Measurements from ENCODE around the gene WTIP. TPM values are rescaled to one million over a fixed set of nuclear protein-coding genes. Genes with fewer than 3 reads are reported as not detected.

The WTIP gene
- total RNA-seq (10 to 100 TPM in 4 of 9 donors, 1 to 10 TPM in 5; 1.2 to 15.1 (median 7.4) TPM), polyA plus RNA-seq (1 to 10 TPM; 2.2 to 3.5 (median 2.7) TPM)
- long read RNA-seq, donor 1, full-length matches to known transcripts, result 1 of 1 reads
- long read RNA-seq, donor 1, partial matches to known transcripts, result 0 of 1 reads
- long read RNA-seq, donor 1, other reads (novel, unspliced or antisense), result 0 of 1 reads
- long read RNA-seq, donor 2, full-length matches to known transcripts, result 1 of 1 reads
- long read RNA-seq, donor 2, partial matches to known transcripts, result 0 of 1 reads
- long read RNA-seq, donor 2, other reads (novel, unspliced or antisense), result 0 of 1 reads
- long read RNA-seq, donor 3, result 0 reads
- long read RNA-seq, donor 4, result 0 reads
- long read RNA-seq, donor 5, full-length matches to known transcripts, result 25 of 27 reads
- long read RNA-seq, donor 5, partial matches to known transcripts, result 0 of 27 reads
- long read RNA-seq, donor 5, other reads (novel, unspliced or antisense), result 2 of 27 reads
- long read RNA-seq, donor 6, result 0 reads
- long read RNA-seq, donor 7, full-length matches to known transcripts, result 2 of 2 reads
- long read RNA-seq, donor 7, partial matches to known transcripts, result 0 of 2 reads
- long read RNA-seq, donor 7, other reads (novel, unspliced or antisense), result 0 of 2 reads
- long read RNA-seq, donor 8, full-length matches to known transcripts, result 1 of 6 reads
- long read RNA-seq, donor 8, partial matches to known transcripts, result 5 of 6 reads
- long read RNA-seq, donor 8, other reads (novel, unspliced or antisense), result 0 of 6 reads
- long read RNA-seq, donor 9, result 0 reads
- long read RNA-seq, donor 10, full-length matches to known transcripts, result 2 of 2 reads
- long read RNA-seq, donor 10, partial matches to known transcripts, result 0 of 2 reads
- long read RNA-seq, donor 10, other reads (novel, unspliced or antisense), result 0 of 2 reads

- H3K9me3 ChIP-seq (replicated peaks in 1 of 3), result no peaks in the 10 kb centered on the region
- WGBS, 4 donors, result 4 to 8% (median 6%) methylated on average over 20 to 94 of the region's 95 CpGs
- H3K36me3 ChIP-seq (replicated peaks in 1 of 2), result no peaks in the 10 kb centered on the region
- no peaks in the 10 kb centered on the region for H3K27me3 ChIP-seq
- H3K27ac ChIP-seq, result peak within 1 kb of the TSS in 4 of 5 donors; percentile 10 to 92 (median 58)
- peaks cover 0 to 10% of the 10 kb centered on the region in 2 donors for H3K4me1 ChIP-seq (replicated peaks in 1 of 2)
- H3K4me3 ChIP-seq, result peak within 1 kb of the TSS in 2 of 4 donors; percentile 40 to 80
- TF ChIP-seq CTCF (IDR thresholded peaks at IDR 0.05) (no peak), POLR2A (IDR thresholded peaks at IDR 0.05) (peak in 1 of 2 donors; percentile 25)
- intact Hi-C loops (cut with DNase I), result no loop called here
- DNase-seq, result peak; percentile 49 to 73 (median 60)
These were observed at the start of gene WTIP for GRCh38 chr19:34480971-34481841. WTIP (plus strand) TSS chr19:34481758; CDS start chr19:34481975, 217 bp downstream.

GRCh38 chr19:34432797-34433196, 48.8 kb upstream of the WTIP start:
- Histone ChIP-seq H3K9me3 (replicated peaks in 1 of 3) (no peaks in the 10 kb centered on the region), H3K36me3 (replicated peaks in 1 of 2) (peaks cover 0 to 45% of the 10 kb centered on the region in 2 donors), H3K27ac (peak overlapping the region in 1 of 5 donors; percentile 19), H3K27me3 (no peaks in the 10 kb centered on the region), H3K4me1 (replicated peaks in 1 of 2) (peaks cover 7 to 42% of the 10 kb centered on the region in 2 donors), H3K4me3 (no peak overlapping the region)
- WGBS, 4 donors, result 55 to 78% (median 74%) methylated on average over 5 of the region's 5 CpGs
- intact Hi-C loops (cut with DNase I), result no loop called here
- TF ChIP-seq POLR2A (IDR thresholded peaks at IDR 0.05) (no peak), CTCF (IDR thresholded peaks at IDR 0.05) (no peak)
- DNase-seq, result no peak

- DNase-seq, result no peak
- no peaks in the 10 kb centered on the region for H3K27me3 ChIP-seq
- intact Hi-C loops (cut with DNase I), result no loop called here
- no peak overlapping the region for H3K4me3 ChIP-seq
- 74 to 87% (median 83%) methylated on average over 3 of the region's 3 CpGs for WGBS, 4 donors
- H3K4me1 ChIP-seq (replicated peaks in 1 of 2), result peaks cover 0 to 15% of the 10 kb centered on the region in 2 donors
- peaks cover 0 to 67% of the 10 kb centered on the region in 2 donors for H3K36me3 ChIP-seq (replicated peaks in 1 of 2)
- no peaks in the 10 kb centered on the region for H3K9me3 ChIP-seq (replicated peaks in 1 of 3)
- TF ChIP-seq CTCF (IDR thresholded peaks at IDR 0.05) (no peak), POLR2A (IDR thresholded peaks at IDR 0.05) (no peak)
- H3K27ac ChIP-seq, result no peak overlapping the region
These were observed 44.8 kb upstream of the WTIP start for GRCh38 chr19:34436716-34437115.

Measured in adrenal gland (tissue), 19 donors.